H1 (cell line): ENCODE results near the gene ADAMTS14. TPM values are rescaled to one million over a fixed set of nuclear protein-coding genes. Genes with fewer than 3 reads are reported as not detected.
"Not testable (repeated sequence)": the region's sequence is repeated elsewhere in the genome, so short reads cannot be mapped to it uniquely, and the experiment has no call there.

Source experiments
- CTCF ChIA-PET: fragments of 300-600 bp; sonication (Branson Sonifier 250); formaldehyde crosslinking; loops from one replicate; lab custom pipeline; 2021; ENCODE audit not compliant: partially characterized antibody; lab: Charles Lee
- POLR2A ChIA-PET: fragments of 300-600 bp; sonication (Branson Sonifier 250); formaldehyde crosslinking; loops from one replicate; lab custom pipeline; 2021; ENCODE audit warnings: inconsistent platforms; ENCODE audit not compliant: partially characterized antibody; lab: Charles Lee
- DNase-seq, 2 experiments: peaks; one replicate each; pipeline versions ENCODE4 v3.0.0 to v3.0.0-alpha.2; 2010 to 2022; ENCODE audit warnings: low spot score in 2 of 2, low read depth in 1 of 2, mixed read lengths in 1 of 2
- FAIRE-seq: peaks from 2 replicates; lab custom pipeline; 2011; peaks lifted over from hg19 to GRCh38; lab: Jason Lieb, UNC
- H2AFZ ChIP-seq: 2 replicates; pipeline ENCODE4 v1.8.1; 2012; ENCODE audit warnings: low read length, inconsistent platforms
- H2AK5ac ChIP-seq: 2 replicates; pipeline ENCODE4 v1.6.1; 2013; ENCODE audit warnings: low read depth, low read length
- H2BK120ac ChIP-seq: replicated peaks from 2 replicates; pipeline ENCODE3; 2013; ENCODE audit warnings: low read depth, low read length, inconsistent platforms
- H2BK12ac ChIP-seq: 2 replicates; pipeline ENCODE4 v1.6.1; 2013; ENCODE audit warnings: low read depth, low read length
- H2BK15ac ChIP-seq: 2 replicates; pipeline ENCODE4 v1.6.1; 2013; ENCODE audit warnings: low read length
- H2BK20ac ChIP-seq: 2 replicates; pipeline ENCODE4 v1.6.1; 2013; ENCODE audit warnings: low read length
- H2BK5ac ChIP-seq: 2 replicates; pipeline ENCODE4 v1.6.1; 2013; ENCODE audit warnings: low read depth, low read length
- H3K14ac ChIP-seq: 2 replicates; pipeline ENCODE4 v1.6.1; 2013; ENCODE audit warnings: inconsistent platforms; ENCODE audit not compliant: insufficient read length
- H3K18ac ChIP-seq: 2 replicates; pipeline ENCODE4 v1.6.1; 2013; ENCODE audit warnings: low read length; ENCODE audit errors: extremely low read depth
- H3K23ac ChIP-seq: 2 replicates; pipeline ENCODE4 v1.6.1; 2013; ENCODE audit warnings: inconsistent platforms; ENCODE audit not compliant: insufficient read length
- H3K23me2 ChIP-seq: 2 replicates; pipeline ENCODE4 v1.6.1; 2013; ENCODE audit warnings: low read depth, low read length
- H3K27ac ChIP-seq: 2 replicates; pipeline ENCODE4 v1.6.1; 2011; ENCODE audit warnings: low read depth, low read length, inconsistent platforms
- H3K27me3 ChIP-seq, 4 experiments: replicated peaks in 1 of 4; 1 replicate in 1 of 4; 2 replicates in 3 of 4; pipeline versions ENCODE4 v1.6.1 to v1.8.1; 2011 to 2013; ENCODE audit warnings: low read length in 3 of 4, mild to moderate bottlenecking in 3 of 4, inconsistent platforms in 2 of 4, mixed read lengths in 2 of 4, moderate library complexity in 1 of 4; ENCODE audit not compliant: control insufficient read depth in 3 of 4, insufficient read depth in 3 of 4; ENCODE audit errors: extremely low read depth in 1 of 4
- H3K36me3 ChIP-seq, 4 experiments: 2 replicates each; pipeline versions ENCODE4 v1.6.1 to v1.8.1; 2011 to 2013; ENCODE audit warnings: mild to moderate bottlenecking in 4 of 4, low read length in 3 of 4, moderate library complexity in 2 of 4, control low read depth in 1 of 4, inconsistent platforms in 1 of 4; ENCODE audit not compliant: insufficient read depth in 4 of 4, control insufficient read depth in 2 of 4
- H3K4ac ChIP-seq: replicated peaks from 2 replicates; pipeline ENCODE3; 2013; ENCODE audit warnings: low read length, low read depth, mixed read lengths, inconsistent platforms; ENCODE audit not compliant: insufficient read length
- H3K4me1 ChIP-seq, 4 experiments: replicated peaks in 1 of 4; 1 replicate in 1 of 4; 2 replicates in 3 of 4; pipeline versions ENCODE4 v1.6.1 to v1.8.1; 2011 to 2013; ENCODE audit warnings: low read length in 3 of 4, inconsistent platforms in 2 of 4, mixed read lengths in 1 of 4; ENCODE audit not compliant: insufficient read depth in 4 of 4, control insufficient read depth in 3 of 4
- H3K4me2 ChIP-seq, 2 experiments: 2 replicates each; pipeline versions ENCODE4 v1.6.1 to v1.8.1; 2011 to 2013; ENCODE audit warnings: low read depth in 2 of 2, low read length in 2 of 2, control low read depth in 1 of 2, inconsistent platforms in 1 of 2, mild to moderate bottlenecking in 1 of 2; ENCODE audit not compliant: insufficient read depth in 1 of 2
- H3K4me3 ChIP-seq, 4 experiments: fragments of 200-600, 300-600 bp in 1 of 4; sonication (generic), shearing (Covaris generic), sonication (Bioruptor Twin) in 1 of 4; 2 replicates each; pipeline versions ENCODE4 v1.5.1 to v1.8.1; 2011 to 2016; ENCODE audit warnings: low read length in 4 of 4, low read depth in 3 of 4, control low read depth in 2 of 4, inconsistent platforms in 2 of 4, mild to moderate bottlenecking in 2 of 4, mixed read lengths in 1 of 4, moderate library complexity in 1 of 4; ENCODE audit not compliant: insufficient read depth in 2 of 4; ENCODE audit errors: extremely low read depth in 1 of 4
- H3K56ac ChIP-seq: replicated peaks from 2 replicates; pipeline ENCODE3; 2013; ENCODE audit warnings: low read depth, mild to moderate bottlenecking, mixed read lengths, low read length, inconsistent platforms; ENCODE audit not compliant: insufficient read length
- H3K79me1 ChIP-seq: 2 replicates; pipeline ENCODE4 v1.6.1; 2013; ENCODE audit warnings: low read depth, low read length, control low read depth
- H3K79me2 ChIP-seq, 2 experiments: 2 replicates each; pipeline versions ENCODE4 v1.6.1 to v1.8.1; 2012 to 2013; ENCODE audit warnings: low read length in 2 of 2, mild to moderate bottlenecking in 2 of 2, inconsistent platforms in 1 of 2; ENCODE audit not compliant: insufficient read depth in 2 of 2, control insufficient read depth in 1 of 2
- H3K9ac ChIP-seq, 4 experiments: replicated peaks in 1 of 4; 1 replicate in 1 of 4; 2 replicates in 3 of 4; pipeline versions ENCODE4 v1.6.1 to v1.8.1; 2011 to 2013; ENCODE audit warnings: low read depth in 3 of 4, low read length in 3 of 4, control low read depth in 2 of 4, mild to moderate bottlenecking in 2 of 4, moderate library complexity in 2 of 4, inconsistent platforms in 1 of 4; ENCODE audit errors: extremely low read depth in 1 of 4
- H3K9me3 ChIP-seq, 2 experiments: 2 replicates each; pipeline versions ENCODE4 v1.6.1 to v1.8.1; 2012 to 2013; ENCODE audit warnings: mild to moderate bottlenecking in 2 of 2, moderate library complexity in 2 of 2, control low read depth in 1 of 2, inconsistent platforms in 1 of 2, low read depth in 1 of 2, low read length in 1 of 2, mixed read lengths in 1 of 2; ENCODE audit not compliant: insufficient read depth in 2 of 2
- H4K20me1 ChIP-seq, 2 experiments: replicated peaks in 1 of 2; 2 replicates each; pipeline versions ENCODE3 to v1.8.1; 2011 to 2013; ENCODE audit warnings: inconsistent platforms in 2 of 2, low read length in 2 of 2, mild to moderate bottlenecking in 1 of 2; ENCODE audit not compliant: insufficient read depth in 2 of 2, control insufficient read depth in 1 of 2
- H4K5ac ChIP-seq: 2 replicates; pipeline ENCODE4 v1.6.1; 2013; ENCODE audit warnings: low read length, low read depth, mixed read lengths, inconsistent platforms; ENCODE audit not compliant: insufficient read length
- H4K8ac ChIP-seq: 2 replicates; pipeline ENCODE4 v1.8.0; 2013; ENCODE audit warnings: mild to moderate bottlenecking, moderate library complexity, low read length, inconsistent platforms; ENCODE audit not compliant: insufficient read depth; ENCODE audit errors: extremely low read depth
- H4K91ac ChIP-seq: replicated peaks from 2 replicates; pipeline ENCODE3; 2013; ENCODE audit warnings: low read length, mixed read lengths, inconsistent platforms; ENCODE audit not compliant: insufficient read length
- WGBS, 2 experiments: shearing (Covaris generic) in 1 of 2; methylation state at CpG; one replicate each; pipeline versions ENCODE4 v1.1.6 to v1.1.7; 2013 to 2015; ENCODE audit warnings: low lambda C conversion rate in 2 of 2, mixed read lengths in 2 of 2, inconsistent platforms in 1 of 2, low coverage in 1 of 2, missing lambda C conversion rate in 1 of 2; ENCODE audit not compliant: insufficient replicate concordance in 2 of 2, insufficient coverage in 1 of 2, insufficient read length in 1 of 2; ENCODE audit errors: extremely low coverage in 1 of 2, missing lambda C conversion rate in 1 of 2; 5-methylcytosine and 5-hydroxymethylcytosine counted together
- polyA plus RNA-seq, 7 experiments: library from polyadenylated mRNA; depleted of rRNA in 3 of 7; stranded (reverse) in 5 of 7; unstranded in 2 of 7; fragments of >200 nt in 5 of 7; fragments of 200-250 nt in 2 of 7; gene quantifications; 1 replicate in 5 of 7; 2 replicates in 1 of 7; 4 replicates in 1 of 7; pipeline versions ENCODE4 v1.2.1 to v1.2.3, GENCODE V29; 2011 to 2013; ENCODE audit warnings: missing spikeins in 2 of 7, mixed read lengths in 2 of 7
- total RNA-seq: library from RNA; stranded (reverse); fragmentation: NEBNext Ultra II Directional; extraction: Animal tissue kit (Norgen Biotek cat#: 25700); gene quantifications from 2 replicates; pipeline ENCODE4 v1.2.1, GENCODE V29; 2021

ADAMTS14 gene
- total and polyA plus RNA-seq, 2 of the 8 experiments (the other 6 are each of a cell fraction or from before 2014, with no cell fraction given), result 2.0 to 2.3 TPM

DNA sequence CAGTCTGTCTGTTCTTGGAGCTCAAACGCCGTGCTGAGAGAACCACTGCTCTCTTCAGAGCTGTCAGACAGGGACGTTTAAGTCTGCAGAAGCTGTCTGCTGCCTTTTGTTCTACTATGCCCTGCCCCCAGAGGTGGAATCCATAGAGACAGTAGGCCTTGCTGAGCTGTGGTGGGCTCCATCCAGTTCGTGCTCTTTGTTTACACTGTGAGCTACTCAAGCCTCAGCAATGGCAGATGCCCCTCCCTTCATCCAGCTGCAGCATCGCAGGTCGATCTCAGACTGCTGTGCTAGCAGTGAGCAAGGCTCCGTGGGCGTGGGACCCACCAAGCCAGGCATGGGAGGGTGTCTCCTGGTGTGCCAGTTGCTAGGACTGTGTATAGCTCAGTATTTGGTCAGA is 27.3 kb upstream of the ADAMTS14 start:
- not testable (repeated sequence) for H2BK12ac ChIP-seq, DNase-seq, H2BK20ac ChIP-seq, H4K8ac ChIP-seq, H3K4ac ChIP-seq, H3K36me3 ChIP-seq, H3K23ac ChIP-seq, H3K14ac ChIP-seq, H2AFZ ChIP-seq, H3K4me3 ChIP-seq, H2AK5ac ChIP-seq, FAIRE-seq, H3K4me2 ChIP-seq, H3K9ac ChIP-seq, H4K91ac ChIP-seq, H4K20me1 ChIP-seq, H3K27ac ChIP-seq, H4K5ac ChIP-seq, H2BK5ac ChIP-seq, H2BK15ac ChIP-seq, H3K79me1 ChIP-seq, H3K56ac ChIP-seq, H3K4me1 ChIP-seq, H3K27me3 ChIP-seq, H2BK120ac ChIP-seq, H3K23me2 ChIP-seq, H3K79me2 ChIP-seq, H3K18ac ChIP-seq
- peaks cover 20 to 24% of the 10 kb centered on the region in 2 experiments for H3K9me3 ChIP-seq
- CTCF ChIA-PET, result interaction anchor here (0.6 to 1.5 kb wide), 3 partner anchors 26 to 114 kb away, joined by 3 read pairs; no protein-coding TSS in a partner anchor
- WGBS, 2 experiments, result 72% methylated on average over 8 of the region's 8 CpGs; no CpG with 5 or more reads in 1 of the 2 experiments
- POLR2A ChIA-PET, result interaction anchor here (1.3 kb wide), 1 partner anchor 22 kb away, joined by 4 read pairs; no protein-coding TSS in a partner anchor
